Measurements from ENCODE around the gene CRELD2. TPM values are rescaled to one million over a fixed set of nuclear protein-coding genes. Genes with fewer than 3 reads are reported as not detected.

CRELD2 gene
- total RNA-seq, 2 experiments from 2014 or later, result 21.2 to 23.3 TPM

- Histone ChIP-seq H3K4me3 (ENCODE audit: low read length) (no peak overlapping the region), H3K27me3 (ENCODE audit: control insufficient read depth in 1 of 2, insufficient read depth in 2 of 2, low read length in 2 of 2) (no peaks in the 10 kb centered on the region), H3K27ac (ENCODE audit: low read depth in 1 of 2, low read length in 2 of 2) (no peak overlapping the region), H3K4me1 (ENCODE audit: insufficient read depth, low read length) (peaks cover 24% of the 10 kb centered on the region), H3K9me3 (ENCODE audit: control insufficient read depth in 1 of 2, insufficient read depth in 1 of 2, low read length in 2 of 2) (no peaks in the 10 kb centered on the region), H3K36me3 (ENCODE audit: insufficient read depth, low read length) (peaks cover 36% of the 10 kb centered on the region)
- Mint-ChIP-seq H3K4me1 (ENCODE audit: low read depth) (peaks cover 21% of the 10 kb centered on the region), H3K27me3 (no peaks in the 10 kb centered on the region), H3K27ac (no peak overlapping the region), H3K9me3 (no peaks in the 10 kb centered on the region), H3K36me3 (ENCODE audit: low read depth) (peaks cover 20% of the 10 kb centered on the region), H3K4me3 (peak overlapping the region; percentile 25)
- DNase-seq, result no peak
- TF ChIP-seq CTCF (IDR thresholded peaks at IDR 0.05), result no peak
- ATAC-seq (ENCODE audit: poor library complexity), result no peak
- ChIA-PET CTCF (interaction anchor here (1.2 kb wide), 1 partner anchor 115 kb away, joined by 3 read pairs; no protein-coding TSS in a partner anchor), POLR2A (interaction anchor here (0.5 to 1.1 kb wide), 3 partner anchors 21 to 448 kb away, joined by 3 read pairs; no protein-coding TSS in a partner anchor)
- intact Hi-C loops (cut with DNase I, micrococcal nuclease), result loop anchor here (5.0 kb wide), 4 partner anchors 63 to 272 kb away; partner anchors contain the start of genes BRD1 (in 2 of the 2), TRABD (in 1 of the 2) and ZBED4 (in 1 of the 2)
Measured at GRCh38 chr22:49915610-49916009, 2.8 kb upstream of the CRELD2 start.

- peaks cover 19% of the 10 kb centered on the region for H3K36me3 Mint-ChIP-seq (ENCODE audit: low read depth)
Measured at GRCh38 chr22:49916831-49917230, 1.6 kb upstream of the CRELD2 start.

More at GRCh38 chr22:49916831-49917230, 1.6 kb upstream of the CRELD2 start:
- TF ChIP-seq CTCF (IDR thresholded peaks at IDR 0.05), result no peak
- DNase-seq (peak in 2 of 14 experiments; percentile 31 to 48), ATAC-seq (ENCODE audit: poor library complexity) (no peak)
- Mint-ChIP-seq H3K9me3 (no peaks in the 10 kb centered on the region), H3K4me1 (ENCODE audit: low read depth) (peaks cover 21% of the 10 kb centered on the region), H3K4me3 (peak overlapping the region; percentile 95), H3K27me3 (no peaks in the 10 kb centered on the region), H3K27ac (peak overlapping the region; percentile 85)
- CTCF ChIA-PET, result no interaction called here
- Histone ChIP-seq H3K4me1 (ENCODE audit: insufficient read depth, low read length) (peaks cover 24% of the 10 kb centered on the region), H3K9me3 (ENCODE audit: control insufficient read depth in 1 of 2, insufficient read depth in 1 of 2, low read length in 2 of 2) (no peaks in the 10 kb centered on the region), H3K27me3 (ENCODE audit: control insufficient read depth in 1 of 2, insufficient read depth in 2 of 2, low read length in 2 of 2) (no peaks in the 10 kb centered on the region), H3K36me3 (ENCODE audit: insufficient read depth, low read length) (peaks cover 36% of the 10 kb centered on the region), H3K4me3 (ENCODE audit: low read length) (no peak overlapping the region), H3K27ac (ENCODE audit: low read depth in 1 of 2, low read length in 2 of 2) (no peak overlapping the region)
- POLR2A ChIA-PET, result interaction anchor here (0.8 to 2.6 kb wide), 4 partner anchors 9 to 79 kb away, joined by 3 to 10 read pairs (median 3); no protein-coding TSS in a partner anchor
- intact Hi-C loops (cut with DNase I, micrococcal nuclease), result loop anchor here (5.0 kb wide), 4 partner anchors 65 to 270 kb away; partner anchors contain the start of genes BRD1 (in 2 of the 2), TRABD (in 1 of the 2) and ZBED4 (in 1 of the 2)

Data from CD4-positive, alpha-beta T cell (primary cell).